NCI-H82 (cell line): Measurements from ENCODE around the gene CUEDC1.
A peak's percentile ranks its signal among the peaks of the same experiment; 100 is the strongest.

Source experiments
- DNase-seq: peaks from one replicate; lab custom pipeline; 2025; lab: John Stamatoyannopoulos, UW

The CUEDC1 gene

GRCh38 chr17:57957886-57958285 lies 2.7 kb upstream of the CUEDC1 start:
- DNase-seq, result no peak

GRCh38 chr17:57957120-57957850 lies 2.1 kb upstream of the CUEDC1 start:
- DNase-seq, result no peak

- DNase-seq, result peak; percentile 93
These were observed 1.3 kb upstream of the CUEDC1 start for GRCh38 chr17:57956291-57957119.

GRCh38 chr17:57954397-57955182 lies 622 bp downstream of the CUEDC1 start:
- peak; percentile 94 for DNase-seq

- no peak for DNase-seq
These were observed 1.4 kb downstream of the CUEDC1 start for GRCh38 chr17:57953705-57954396.

- no peak for DNase-seq
These were observed 2.0 kb downstream of the CUEDC1 start for GRCh38 chr17:57953219-57953618.

GRCh38 chr17:57949649-57950048 lies 5.6 kb downstream of the CUEDC1 start:
- no peak for DNase-seq

- no peak for DNase-seq
These were observed 6.4 kb downstream of the CUEDC1 start for GRCh38 chr17:57948555-57949420.

- DNase-seq, result no peak
These were observed 7.0 kb downstream of the CUEDC1 start for GRCh38 chr17:57948169-57948554.

GRCh38 chr17:57947369-57947768 lies 7.8 kb downstream of the CUEDC1 start:
- no peak for DNase-seq

- peak; percentile 63 for DNase-seq
These were observed 8.3 kb downstream of the CUEDC1 start for GRCh38 chr17:57946798-57947358.

- DNase-seq, result no peak
These were observed 9.0 kb downstream of the CUEDC1 start for GRCh38 chr17:57945996-57946797.

- DNase-seq, result no peak
These were observed 10.3 kb downstream of the CUEDC1 start for GRCh38 chr17:57944908-57945307.

- no peak for DNase-seq
These were observed 11.6 kb downstream of the CUEDC1 start for GRCh38 chr17:57943645-57944044.

- no peak for DNase-seq
These were observed 12.1 kb downstream of the CUEDC1 start for GRCh38 chr17:57943140-57943539.

- no peak for DNase-seq
These were observed 13.5 kb downstream of the CUEDC1 start for GRCh38 chr17:57941384-57942370.

GRCh38 chr17:57940653-57941329 lies 14.4 kb downstream of the CUEDC1 start:
- DNase-seq, result peak; percentile 54

GRCh38 chr17:57940231-57940630 lies 15.0 kb downstream of the CUEDC1 start:
- peak; percentile 58 for DNase-seq
